OCI-LY1 (cell line): Measurements from ENCODE around the gene PRKG1.

Source experiments
- CTCF ChIP-seq: fragments of 200-600 bp; sonication (generic), shearing (Covaris generic); IDR thresholded peaks from 2 replicates; pipeline ENCODE4 v1.5.1; 2017; ENCODE audit warnings: mild to moderate bottlenecking, antibody characterized with exemption, low read length, moderate library complexity, mixed read lengths
- EZH2 ChIP-seq: fragments of 200-600 bp; sonication (generic), shearing (Covaris generic); IDR thresholded peaks from 2 replicates; pipeline ENCODE4 v1.8.0; 2017; ENCODE audit warnings: borderline replicate concordance, mixed run types, mild to moderate bottlenecking, antibody characterized with exemption, low read length, moderate library complexity, mixed read lengths

GRCh38 chr10:52106899-52107298, 1032.6 kb downstream of the PRKG1 start:
- TF ChIP-seq CTCF (no peak), EZH2 (no peak)
